Measurements from ENCODE around the gene HEG1. TPM values are rescaled to one million over a fixed set of nuclear protein-coding genes. Genes with fewer than 3 reads are reported as not detected.

Gene HEG1
- total and polyA plus RNA-seq, 2 of the 13 experiments (the other 11 are each of a cell fraction or from before 2014, with no cell fraction given) = 10.7 to 18.2 TPM

- no TSS peak for BruUV-seq (replicated peaks)
- FAIRE-seq = no peak
- H3K4me2 ChIP-seq (ENCODE audit: low read depth, low read length) = no peak overlapping the region
- H3K9ac ChIP-seq (ENCODE audit: insufficient read depth, low read depth, low read length) = no peak overlapping the region
- ChIA-PET CTCF (ENCODE audit: low intra/inter-chr PET ratio, low total read pairs) (no interaction called here), POLR2A (interaction anchor here (1.0 kb wide), 1 partner anchor 17 kb away, joined by 8 read pairs; no protein-coding TSS in a partner anchor)
- peaks cover 28% of the 10 kb centered on the region for H3K4me1 ChIP-seq (ENCODE audit: insufficient read depth, low read length)
- DNase-seq (ENCODE audit: low spot score) = no peak
- no peaks in the 10 kb centered on the region for H3K36me3 ChIP-seq (replicated peaks in 1 of 2; ENCODE audit: control insufficient read depth in 1 of 2, insufficient read depth in 2 of 2, low read length in 2 of 2)
- H2AFZ ChIP-seq (ENCODE audit: low read length) = no peak overlapping the region
- no peak for ATAC-seq
- H3K27ac ChIP-seq (ENCODE audit: extremely low read length, insufficient read depth, low read length) = no peak overlapping the region
- no CpG with 5 or more reads among the region's 1 CpG for WGBS (ENCODE audit: low lambda C conversion rate)
- intact Hi-C loops (cut with micrococcal nuclease; ENCODE audit: unreplicated experiment) (no loop called here), in situ Hi-C loops (cut with HindIII; ENCODE audit: extremely low pct_ligation_motif_present, low pct_unique_long_range_greater_than_20kb) (no loop called here)
- H3K27me3 ChIP-seq (ENCODE audit: control insufficient read depth in 1 of 2, insufficient read depth in 2 of 2, low read length in 2 of 2) = no peaks in the 10 kb centered on the region; a peak in 1 of 5 replicates
- H3K4me3 ChIP-seq (replicated peaks in 1 of 3; ENCODE audit: insufficient read depth in 1 of 3, low read depth in 2 of 3, low read length in 3 of 3) = no peak overlapping the region
- TF ChIP-seq ZNF569 (CRISPR knock-in tag; IDR thresholded peaks at IDR 0.05; ENCODE audit: borderline replicate concordance) (no peak), BCL6 (CRISPR knock-in tag; IDR thresholded peaks at IDR 0.05) (peak; percentile 78)
- H3K79me2 ChIP-seq (ENCODE audit: insufficient read depth, low read length) = no peaks in the 10 kb centered on the region
- H3K9me3 ChIP-seq (ENCODE audit: low read length) = no peaks in the 10 kb centered on the region
- no peaks in the 10 kb centered on the region for H4K20me1 ChIP-seq (ENCODE audit: insufficient read depth, low read length)
These were observed 24.3 kb upstream of the HEG1 start for GRCh38 chr3:125080077-125080476.

GRCh38 chr3:125079675-125080045, 23.9 kb upstream of the HEG1 start:
- no peak for FAIRE-seq
- WGBS (ENCODE audit: low lambda C conversion rate) = 0% methylated on average over 1 of the region's 1 CpG
- TF ChIP-seq PAXIP1 (CRISPR knock-in tag; conservative IDR thresholded peaks at IDR 0.05) = 0 out of 2 replicates have a peak, but pooled peaks have one; percentile 18
- TF ChIP-seq SOX5 (CRISPR knock-in tag; IDR thresholded peaks at IDR 0.05; ENCODE audit: borderline replicate concordance) = peak; percentile 66; the same call in 1 of the 2 replicates
- peak; percentile 30; the same call in 1 of the 2 replicates for TF ChIP-seq RXRB (CRISPR knock-in tag; IDR thresholded peaks at IDR 0.05; ENCODE audit: borderline replicate concordance)
- TF ChIP-seq SIX1 (CRISPR knock-in tag; IDR thresholded peaks at IDR 0.05; ENCODE audit: borderline replicate concordance) = peak; percentile 86; the same call in 1 of the 2 replicates
- peak; percentile 51 for TF ChIP-seq RARA (CRISPR knock-in tag; IDR thresholded peaks at IDR 0.05)
- peak; percentile 65 for TF ChIP-seq GATAD2A (CRISPR knock-in tag; IDR thresholded peaks at IDR 0.05)
- no peak for TF ChIP-seq FOXO4 (CRISPR knock-in tag; conservative IDR thresholded peaks at IDR 0.05)
- no peak for TF ChIP-seq ZNF747 (CRISPR knock-in tag; IDR thresholded peaks at IDR 0.05; ENCODE audit: borderline replicate concordance)
- TF ChIP-seq BCLAF1 (IDR thresholded peaks at IDR 0.05) = no peak

More at GRCh38 chr3:125079675-125080045, 23.9 kb upstream of the HEG1 start:
- H3K27me3 ChIP-seq (ENCODE audit: control insufficient read depth in 1 of 2, insufficient read depth in 2 of 2, low read length in 2 of 2) = no peaks in the 10 kb centered on the region; a peak in 1 of 5 replicates
- no peaks in the 10 kb centered on the region for H3K79me2 ChIP-seq (ENCODE audit: insufficient read depth, low read length)
- intact Hi-C loops (cut with micrococcal nuclease; ENCODE audit: unreplicated experiment) = no loop called here
- H3K4me2 ChIP-seq (ENCODE audit: low read depth, low read length) = no peak overlapping the region
- in situ Hi-C loops (cut with HindIII; ENCODE audit: extremely low pct_ligation_motif_present, low pct_unique_long_range_greater_than_20kb) = no loop called here
- no peak; the same call in 2 of the 3 replicates for ATAC-seq
- no peaks in the 10 kb centered on the region for H3K36me3 ChIP-seq (replicated peaks in 1 of 2; ENCODE audit: control insufficient read depth in 1 of 2, insufficient read depth in 2 of 2, low read length in 2 of 2)
- H3K4me3 ChIP-seq (replicated peaks in 1 of 3; ENCODE audit: insufficient read depth in 1 of 3, low read depth in 2 of 3, low read length in 3 of 3) = no peak overlapping the region
- no peak overlapping the region for H3K27ac ChIP-seq (ENCODE audit: extremely low read length, insufficient read depth, low read length)
- BruUV-seq (replicated peaks) = no TSS peak
- H2AFZ ChIP-seq (ENCODE audit: low read length) = no peak overlapping the region
- ChIA-PET CTCF (ENCODE audit: low intra/inter-chr PET ratio, low total read pairs) (no interaction called here), POLR2A (interaction anchor here (1.0 kb wide), 1 partner anchor 16 kb away, joined by 8 read pairs; no protein-coding TSS in a partner anchor)
- DNase-seq (ENCODE audit: low spot score) = peak; percentile 38
- no peaks in the 10 kb centered on the region for H4K20me1 ChIP-seq (ENCODE audit: insufficient read depth, low read length)
- H3K4me1 ChIP-seq (ENCODE audit: insufficient read depth, low read length) = peaks cover 24% of the 10 kb centered on the region
- H3K9me3 ChIP-seq (ENCODE audit: low read length) = no peaks in the 10 kb centered on the region
- H3K9ac ChIP-seq (ENCODE audit: insufficient read depth, low read depth, low read length) = no peak overlapping the region

Measured in HepG2 (cell line).